Stimulated activated CD8-positive, alpha-beta memory T cell treated with anti-CD3 and anti-CD28 coated beads, Interleukin-12 subunit alpha, Interleukin-12 subunit beta, amount 100 ng/mL, for 24 hours (primary cell): ENCODE data around the gene IGFN1.

Source experiments
- DNase-seq: peaks from one replicate; pipeline ENCODE4 v3.0.0-alpha.2; 2020; ENCODE audit errors: extremely low read depth

IGFN1 gene

DNA sequence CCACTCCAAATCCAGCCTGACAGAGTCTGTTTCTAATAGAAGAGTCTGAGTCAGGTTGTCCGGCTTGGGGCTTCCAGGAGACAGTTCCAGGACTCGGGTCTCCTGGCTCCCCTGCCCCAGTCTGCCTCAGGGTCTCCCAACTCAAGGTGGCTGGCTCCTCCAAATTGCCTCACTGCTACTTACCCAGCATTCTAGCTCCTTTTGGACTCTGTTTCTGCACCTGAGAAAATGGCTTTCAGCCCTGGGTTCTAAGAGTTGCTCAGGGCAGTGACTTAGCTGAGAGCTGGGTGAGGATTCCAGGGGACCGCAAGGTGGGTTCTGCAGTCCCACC lies 5.5 kb upstream of the IGFN1 start:
- no peak for DNase-seq

GRCh38 chr1:201185527-201186128 lies 5.0 kb upstream of the IGFN1 start:
- DNase-seq = no peak

GRCh38 chr1:201186192-201186591 lies 4.4 kb upstream of the IGFN1 start:
- no peak for DNase-seq

GRCh38 chr1:201189085-201189484 lies 1.5 kb upstream of the IGFN1 start:
- no peak for DNase-seq

DNA sequence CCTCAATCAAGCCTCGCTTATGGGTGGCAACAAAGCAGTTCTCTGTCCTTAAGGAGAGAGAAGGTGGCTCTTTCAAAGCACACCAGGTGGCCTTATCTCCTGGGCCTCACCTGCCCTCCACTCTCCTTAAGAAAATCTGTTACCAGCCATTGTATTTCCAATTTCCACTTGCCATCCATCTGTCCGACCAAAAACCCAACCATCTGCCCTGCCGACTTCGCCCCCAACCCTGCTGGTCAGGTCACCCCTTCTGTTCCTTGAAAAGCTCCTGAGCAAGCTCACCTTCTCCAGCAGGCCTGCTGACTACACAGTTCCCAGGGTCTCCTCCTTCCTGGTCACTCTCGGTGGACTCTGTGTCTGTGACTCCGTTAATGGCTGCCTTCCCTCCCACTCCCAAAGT lies 619 bp upstream of the IGFN1 start:
- no peak for DNase-seq

- no peak for DNase-seq
These were observed 1.1 kb downstream of the IGFN1 start for GRCh38 chr1:201191653-201192260.

DNA sequence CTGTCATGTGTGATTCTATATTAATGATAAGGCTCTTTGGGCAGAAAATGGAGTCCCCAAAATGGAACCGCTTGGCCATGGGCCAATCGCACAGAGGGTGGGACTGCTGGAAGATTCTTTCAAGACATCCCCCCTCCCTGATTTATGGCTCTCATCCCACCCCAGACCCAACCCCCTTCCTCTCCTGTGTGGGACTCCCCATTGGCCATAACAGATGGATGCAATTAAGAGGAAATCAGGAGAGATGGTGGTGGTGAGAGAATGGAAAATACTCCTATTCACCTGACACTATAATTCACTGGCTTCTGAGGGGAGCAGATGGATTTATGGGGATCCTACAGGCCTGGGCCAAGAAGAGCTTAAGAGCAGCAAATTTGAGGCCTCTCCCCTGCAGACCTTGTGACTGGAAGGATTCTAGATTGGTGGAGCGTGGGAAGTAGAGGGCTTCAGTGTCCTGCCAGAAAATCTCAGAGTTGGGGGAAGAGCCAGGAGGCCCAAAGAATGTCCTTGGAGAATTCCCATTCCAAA lies 1.7 kb downstream of the IGFN1 start:
- no peak for DNase-seq

DNA sequence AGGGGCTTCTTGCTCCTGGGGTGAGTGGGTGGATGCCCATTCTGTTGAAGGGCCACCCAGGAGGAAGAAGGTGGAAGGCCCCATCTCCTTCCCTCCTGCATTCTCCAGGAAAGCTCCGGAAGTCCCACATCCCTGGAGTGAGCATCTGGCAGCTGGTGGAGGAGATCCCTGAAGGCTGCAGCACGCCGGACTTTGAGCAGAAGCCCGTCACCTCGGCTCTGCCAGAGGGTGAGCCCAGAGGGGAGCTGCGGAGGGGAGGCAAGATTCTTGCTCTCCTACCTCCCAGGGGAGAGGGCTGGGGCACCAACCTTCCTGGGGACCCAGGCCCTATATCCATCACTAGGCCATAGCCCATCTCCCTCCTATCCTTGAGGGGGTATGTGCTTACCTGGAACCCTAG lies 3.4 kb downstream of the IGFN1 start:
- no peak for DNase-seq

GRCh38 chr1:201198598-201198997 lies 8.0 kb downstream of the IGFN1 start:
- DNase-seq = no peak

DNA sequence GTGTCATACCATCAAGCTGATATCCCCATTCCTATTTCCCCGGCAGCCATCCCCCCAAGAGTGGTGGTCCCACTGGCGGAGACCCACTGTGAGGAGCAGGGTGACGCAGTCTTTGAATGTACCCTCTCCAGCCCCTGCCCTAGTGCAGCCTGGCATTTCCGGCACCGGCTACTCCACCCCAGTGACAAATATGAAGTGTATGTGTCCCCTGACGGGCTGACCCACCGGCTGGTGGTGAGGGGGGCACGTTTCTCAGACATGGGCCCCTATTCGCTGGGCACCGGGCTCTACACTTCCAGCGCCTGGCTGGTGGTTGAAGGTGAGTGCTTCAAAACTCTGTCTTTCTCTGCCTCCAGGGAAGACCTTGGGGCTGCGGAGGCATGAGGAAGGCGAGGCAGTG lies 14.4 kb downstream of the IGFN1 start:
- DNase-seq = no peak

- no peak for DNase-seq
These were observed 15.6 kb downstream of the IGFN1 start for GRCh38 chr1:201206176-201206575.

GRCh38 chr1:201207046-201207445 lies 16.4 kb downstream of the IGFN1 start:
- DNase-seq = no peak

GRCh38 chr1:201208236-201208635 lies 17.6 kb downstream of the IGFN1 start:
- no peak for DNase-seq

DNA sequence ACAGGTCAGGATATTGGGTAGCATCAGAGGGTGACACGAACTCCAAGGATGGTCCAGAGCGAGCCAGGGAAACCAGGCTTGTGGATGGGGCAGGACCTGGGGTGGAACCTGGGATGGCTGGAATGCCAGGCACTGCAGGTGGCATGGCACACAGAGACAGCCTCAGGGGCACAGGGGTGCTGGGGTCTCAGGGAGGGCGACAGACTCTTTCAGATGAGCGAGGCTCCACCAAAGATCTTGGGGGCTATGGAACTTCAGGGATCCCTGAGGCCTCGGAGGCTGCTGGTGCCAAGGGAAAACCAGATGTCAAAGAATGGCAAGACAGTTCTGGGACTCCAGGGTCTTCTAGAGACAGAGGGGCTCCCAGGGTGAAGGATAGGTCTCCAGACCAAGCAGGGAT lies 21.4 kb downstream of the IGFN1 start:
- DNase-seq = no peak

- DNase-seq = no peak
These were observed 21.9 kb downstream of the IGFN1 start for GRCh38 chr1:201212461-201213055.

- DNase-seq = no peak
These were observed 22.6 kb downstream of the IGFN1 start for GRCh38 chr1:201213106-201213770.

DNA sequence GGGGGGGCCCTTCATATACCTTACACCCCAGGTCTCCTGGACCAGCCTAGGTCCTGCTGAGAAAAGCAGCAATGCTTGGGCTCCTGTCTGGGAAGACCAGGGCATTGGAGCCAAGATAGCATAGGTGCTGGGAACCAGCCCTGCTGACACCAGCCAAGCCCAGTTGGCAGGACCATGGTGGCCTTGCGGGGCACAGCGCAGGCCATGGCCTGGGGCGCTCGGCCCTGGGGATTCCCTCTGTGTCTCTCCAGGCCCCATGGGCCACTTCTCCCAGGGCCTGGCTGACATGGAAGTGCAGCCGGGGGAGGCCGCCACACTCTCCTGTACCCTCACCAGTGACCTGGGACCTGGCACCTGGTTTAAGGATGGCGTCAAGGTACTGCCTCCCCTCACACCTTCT lies 23.3 kb downstream of the IGFN1 start:
- DNase-seq = no peak

GRCh38 chr1:201214461-201214860 lies 23.8 kb downstream of the IGFN1 start:
- no peak for DNase-seq

GRCh38 chr1:201214886-201215285 lies 24.3 kb downstream of the IGFN1 start:
- DNase-seq = no peak

DNA sequence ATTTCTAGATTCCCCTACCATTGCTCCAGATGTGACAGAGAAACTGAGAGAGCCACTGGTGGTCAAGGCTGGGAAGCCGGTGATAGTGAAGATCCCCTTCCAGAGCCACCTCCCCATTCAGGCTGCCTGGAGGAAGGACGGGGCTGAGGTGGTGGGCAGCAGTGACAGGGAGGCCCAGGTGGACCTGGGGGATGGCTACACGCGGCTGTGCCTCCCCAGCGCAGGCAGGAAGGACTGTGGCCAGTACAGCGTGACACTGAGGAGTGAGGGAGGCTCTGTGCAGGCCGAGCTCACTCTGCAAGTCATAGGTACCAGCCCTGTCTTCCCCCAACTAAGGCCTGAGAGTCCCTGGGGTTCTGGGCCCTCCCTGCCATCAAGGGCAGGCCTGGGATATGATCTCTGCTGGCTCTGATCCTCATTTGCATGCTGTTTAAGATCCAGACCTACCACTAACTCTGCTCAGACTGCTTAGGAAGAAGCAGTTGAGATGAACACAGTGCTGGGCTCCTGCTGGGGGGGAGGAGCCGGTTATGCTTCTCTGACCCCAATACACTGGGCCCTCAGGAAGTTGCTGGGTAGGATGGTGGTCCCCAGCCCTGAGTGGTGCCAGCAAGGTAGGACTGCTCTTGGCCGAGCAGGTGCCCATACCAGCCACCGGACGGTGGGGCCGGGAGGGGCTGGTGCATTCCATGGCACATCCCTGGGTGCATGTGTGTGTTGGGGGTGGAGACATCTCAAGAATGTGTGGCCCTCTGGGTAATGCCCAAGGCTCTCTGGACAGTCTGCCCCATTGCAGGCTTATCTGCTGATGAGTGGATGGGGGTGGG lies 25.1 kb downstream of the IGFN1 start:
- no peak for DNase-seq

DNA sequence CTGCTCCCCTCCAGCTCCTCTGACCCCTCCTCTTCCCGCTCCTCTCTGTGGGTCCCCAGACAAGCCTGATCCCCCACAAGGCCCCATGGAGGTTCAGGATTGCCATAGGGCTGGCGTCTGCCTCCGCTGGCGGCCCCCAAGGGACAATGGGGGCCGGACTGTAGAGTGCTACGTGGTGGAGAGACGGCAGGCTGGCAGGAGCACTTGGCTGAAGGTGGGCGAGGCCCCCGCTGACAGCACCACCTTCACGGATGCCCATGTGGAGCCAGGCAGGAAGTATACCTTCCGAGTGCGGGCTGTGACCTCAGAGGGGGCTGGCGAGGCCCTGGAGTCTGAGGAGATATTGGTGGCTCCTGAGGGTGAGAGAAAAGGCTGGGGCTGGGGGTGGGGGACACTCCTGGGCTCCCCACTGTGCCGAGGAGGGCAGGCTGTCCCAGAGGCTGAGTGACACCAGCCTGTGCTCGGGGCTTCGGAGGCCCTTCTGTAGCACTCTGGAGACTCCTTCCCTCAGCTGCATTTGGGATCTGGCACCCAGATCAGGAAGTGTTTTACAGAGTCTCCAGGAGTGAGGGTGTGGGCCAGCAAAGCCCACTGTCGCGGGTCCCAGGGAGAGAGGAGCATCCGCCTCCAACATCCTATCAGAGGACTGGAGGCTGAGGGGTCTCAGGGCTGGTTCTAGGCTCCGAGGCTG lies 25.9 kb downstream of the IGFN1 start:
- no peak for DNase-seq

GRCh38 chr1:201217146-201217545 lies 26.5 kb downstream of the IGFN1 start:
- no peak for DNase-seq
